Fibroblast of skin of left quadriceps (primary cell): ENCODE data around the gene CLCNKB.
"Not testable (repeated sequence)": the region's sequence is repeated elsewhere in the genome, so short reads cannot be mapped to it uniquely, and the experiment has no call there.

ENCODE experiments used
- DNase-seq, 2 experiments: peaks; one replicate each; pipeline ENCODE4 v3.0.0-alpha.2; 2013; ENCODE audit warnings: low read depth in 2 of 2

The CLCNKB gene

DNA sequence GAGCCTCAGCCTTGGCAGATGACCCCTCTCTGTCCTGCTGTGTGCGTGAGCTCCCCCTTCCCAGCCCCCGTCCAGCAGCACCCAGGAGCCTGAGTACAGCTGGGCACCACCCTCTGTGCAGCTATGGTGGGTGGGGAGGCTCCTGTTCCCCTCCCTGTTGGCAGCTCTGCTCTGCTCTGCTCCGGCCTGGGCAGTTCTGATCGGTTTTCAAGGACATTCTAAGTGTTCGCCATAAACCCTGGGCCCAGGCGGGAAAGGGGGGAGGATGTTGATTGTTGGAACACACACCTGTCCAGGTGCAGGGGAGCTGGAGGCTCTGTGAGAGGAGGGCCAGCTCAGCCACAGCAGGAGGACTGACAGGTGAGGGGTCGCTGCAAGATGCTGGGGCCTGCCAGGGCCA lies at the start of gene CLCNKB:
Gene CLCNKB (plus strand): TSS at position 262 of the 400 bp plus-strand sequence. CDS start 711 bp downstream, outside the sequence.
- no peak for DNase-seq

DNA sequence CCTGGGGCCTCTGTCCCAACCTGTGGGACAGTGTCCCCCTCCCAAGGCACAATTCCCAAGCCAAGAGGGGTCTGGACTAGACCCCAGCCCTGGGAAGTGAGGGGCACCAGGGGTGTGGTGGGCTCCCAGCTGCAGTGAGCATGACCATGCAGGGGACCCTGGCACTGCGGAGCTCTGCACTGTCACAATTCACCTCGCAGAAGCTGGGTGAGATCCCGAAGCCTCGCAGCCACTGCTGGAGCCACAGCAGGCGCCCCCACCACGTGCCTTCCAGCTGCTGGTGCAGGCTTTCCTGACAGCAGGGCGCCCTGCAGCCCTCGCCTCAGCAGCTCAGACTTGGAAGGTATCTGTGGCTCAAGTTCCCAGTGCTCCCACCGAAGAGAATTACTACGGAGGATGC lies 49.5 kb upstream of the CLCNKB start:
- no peak for DNase-seq

DNA sequence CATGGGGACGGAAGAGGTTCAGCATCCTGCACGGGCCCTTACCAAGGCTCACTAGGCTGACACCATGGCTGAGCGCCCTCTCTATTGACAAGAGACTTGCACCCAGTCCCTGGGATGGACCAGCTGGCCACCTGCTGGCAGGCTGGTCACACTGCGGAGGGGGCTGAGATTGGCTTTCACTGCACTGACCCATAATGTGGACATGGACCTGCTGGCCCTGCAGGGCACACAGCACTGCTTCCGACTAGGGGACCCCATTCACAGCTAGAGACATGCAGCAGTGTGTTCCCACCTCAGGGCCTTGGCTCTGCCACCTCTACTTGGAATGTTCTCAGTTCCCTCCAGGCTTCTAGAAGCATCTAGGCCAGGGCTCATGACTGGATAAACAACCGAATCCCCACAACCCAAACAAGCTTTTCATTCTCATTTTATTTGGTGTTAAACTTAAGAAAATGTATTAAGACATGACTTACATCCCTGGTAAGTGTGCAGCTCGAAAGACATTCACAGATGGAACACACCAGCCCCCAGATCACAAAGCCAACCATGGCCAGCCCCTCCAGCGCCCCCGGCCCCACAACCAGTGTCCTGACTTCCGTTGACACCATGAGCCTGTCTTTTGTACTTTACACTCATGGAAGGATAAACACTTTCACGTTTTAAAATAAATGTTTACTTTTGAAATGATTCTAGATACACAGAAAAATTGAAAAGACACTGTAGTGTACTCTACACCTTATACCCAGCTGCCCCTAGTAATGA lies 48.8 kb upstream of the CLCNKB start:
- no peak for DNase-seq

DNA sequence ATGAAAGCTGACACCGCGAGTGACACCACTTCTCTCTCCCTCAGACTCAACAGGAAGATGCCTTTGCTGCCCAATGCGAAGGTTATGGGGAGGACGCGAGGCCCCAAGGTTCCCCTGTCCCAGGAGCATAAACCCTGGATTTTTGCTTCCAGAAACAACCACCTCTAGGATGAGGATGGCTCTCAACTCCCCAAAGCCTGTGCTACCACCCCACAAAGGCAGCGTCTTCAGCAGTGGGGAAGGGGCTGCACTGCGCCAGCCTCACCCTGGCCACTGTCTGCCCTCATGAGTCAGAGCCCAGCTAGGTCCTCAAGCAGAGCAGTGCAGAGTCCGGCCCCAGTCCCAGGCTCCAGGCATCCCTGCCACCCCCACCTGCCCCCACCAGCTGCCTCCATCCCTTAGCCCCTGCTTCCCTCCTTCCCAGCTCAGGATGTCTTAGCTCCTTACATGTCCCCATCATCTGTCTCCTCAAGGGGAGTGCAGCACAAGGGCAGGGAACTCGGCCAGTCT lies 46.5 kb upstream of the CLCNKB start:
- no peak for DNase-seq

DNA sequence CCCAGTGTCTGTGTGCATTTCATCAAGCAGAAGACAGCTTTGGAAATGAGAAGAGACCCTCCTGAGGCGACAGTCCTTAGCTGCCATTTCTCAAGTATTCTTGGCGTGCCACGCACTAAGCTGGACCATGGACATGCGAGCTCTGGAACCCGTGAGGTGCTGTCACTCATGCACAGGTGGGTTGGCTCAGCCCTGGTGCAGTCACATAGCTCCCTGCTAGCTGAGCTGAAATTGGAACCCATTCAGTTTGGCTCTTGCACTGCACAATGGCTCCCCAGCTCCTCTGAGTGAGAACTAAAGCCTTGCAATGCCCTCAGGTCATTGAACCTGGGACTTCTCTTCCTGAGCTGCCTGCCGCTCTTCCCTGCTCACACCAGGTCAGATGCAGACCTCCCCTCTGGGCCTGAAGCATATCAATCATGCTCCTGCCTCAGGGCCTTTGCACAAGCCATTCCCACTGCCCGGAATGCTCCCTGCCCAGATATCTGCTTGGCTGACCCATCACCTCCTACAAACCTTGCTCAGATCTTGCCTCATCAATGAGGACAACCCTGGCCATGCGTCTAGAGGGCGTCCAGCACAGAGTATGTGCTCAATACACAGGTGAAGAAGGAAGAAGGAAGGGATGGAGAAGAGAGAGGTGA lies 45.8 kb upstream of the CLCNKB start:
- no peak for DNase-seq

DNA sequence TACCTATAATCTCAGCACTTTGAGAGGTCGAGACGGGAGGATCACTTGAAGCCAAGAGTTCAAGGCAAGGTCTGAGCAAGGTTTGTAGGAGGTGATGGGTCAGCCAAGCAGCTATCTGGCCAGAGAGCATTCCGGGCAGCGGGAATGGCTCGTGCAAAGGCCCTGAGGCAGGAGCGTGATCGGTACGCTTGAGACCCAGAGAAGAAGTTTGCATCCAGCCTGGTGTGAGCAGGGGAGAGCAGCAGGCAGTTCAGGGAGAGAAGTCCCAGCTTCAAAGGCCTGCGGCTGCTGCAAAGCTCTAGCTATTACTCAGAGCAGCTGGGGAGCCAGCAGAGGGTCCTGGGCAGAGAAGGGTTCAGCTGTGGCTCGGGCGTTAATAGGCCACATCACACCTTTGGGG lies 44.7 kb upstream of the CLCNKB start:
- no peak for DNase-seq

DNA sequence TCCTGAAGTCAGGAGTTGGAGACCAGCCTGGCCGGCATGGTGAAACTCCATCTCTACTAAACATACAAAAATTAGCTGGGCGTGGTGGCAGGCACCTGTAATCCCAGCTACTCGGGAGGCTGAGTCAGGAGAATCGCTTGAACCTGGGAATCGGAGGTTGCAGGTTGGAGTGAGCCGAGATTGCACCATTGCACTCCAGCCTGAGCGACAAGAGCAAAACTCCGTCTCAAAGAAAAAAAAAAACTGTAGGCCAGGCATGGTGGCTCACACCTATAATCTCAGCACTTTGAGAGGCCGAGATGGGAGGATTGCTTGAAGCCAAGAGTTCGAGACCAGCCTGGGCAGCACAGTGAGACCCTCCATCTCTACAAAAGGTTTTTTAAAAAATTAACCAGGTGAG lies 42.3 kb upstream of the CLCNKB start:
- DNase-seq: not testable (repeated sequence)

DNA sequence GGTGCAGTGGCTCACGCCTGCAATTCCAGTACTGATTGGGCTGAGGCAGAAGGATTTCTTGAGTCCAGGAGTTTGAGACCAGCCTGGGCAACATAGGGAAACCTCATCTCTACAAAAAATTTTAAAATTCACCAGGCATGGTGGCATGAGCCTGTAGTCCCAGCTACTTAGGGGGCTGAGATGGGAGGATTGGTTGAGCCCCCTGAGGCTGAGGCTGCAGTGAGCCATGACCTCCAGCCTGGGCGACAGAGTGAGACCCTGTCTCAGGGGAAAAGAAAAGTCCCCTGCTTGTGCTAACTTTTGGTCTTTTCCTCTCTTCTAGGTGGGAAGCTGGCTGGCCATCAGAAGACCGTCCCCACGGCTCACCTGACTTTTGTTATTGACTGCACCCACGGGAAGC lies 38.0 kb upstream of the CLCNKB start:
- DNase-seq: no peak

DNA sequence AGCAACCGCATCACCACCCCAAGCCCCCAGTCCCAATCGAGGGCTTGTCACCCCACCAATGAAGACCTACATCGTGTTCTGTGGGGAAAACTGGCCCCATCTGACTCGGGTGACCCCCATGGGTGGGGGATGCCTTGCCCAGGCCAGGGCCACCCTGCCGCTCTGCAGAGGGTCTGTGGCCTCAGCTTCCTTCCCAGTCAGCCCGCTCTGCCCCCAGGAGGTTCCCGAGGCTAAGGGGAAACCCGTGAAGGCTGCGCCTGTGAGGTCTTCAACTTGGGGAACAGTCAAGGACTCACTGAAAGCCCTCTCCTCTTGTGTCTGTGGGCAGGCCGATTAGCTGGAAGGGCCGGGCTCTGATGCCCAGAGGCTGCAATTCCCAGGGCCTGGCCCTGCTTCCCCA lies 37.6 kb upstream of the CLCNKB start:
- no peak for DNase-seq

DNA sequence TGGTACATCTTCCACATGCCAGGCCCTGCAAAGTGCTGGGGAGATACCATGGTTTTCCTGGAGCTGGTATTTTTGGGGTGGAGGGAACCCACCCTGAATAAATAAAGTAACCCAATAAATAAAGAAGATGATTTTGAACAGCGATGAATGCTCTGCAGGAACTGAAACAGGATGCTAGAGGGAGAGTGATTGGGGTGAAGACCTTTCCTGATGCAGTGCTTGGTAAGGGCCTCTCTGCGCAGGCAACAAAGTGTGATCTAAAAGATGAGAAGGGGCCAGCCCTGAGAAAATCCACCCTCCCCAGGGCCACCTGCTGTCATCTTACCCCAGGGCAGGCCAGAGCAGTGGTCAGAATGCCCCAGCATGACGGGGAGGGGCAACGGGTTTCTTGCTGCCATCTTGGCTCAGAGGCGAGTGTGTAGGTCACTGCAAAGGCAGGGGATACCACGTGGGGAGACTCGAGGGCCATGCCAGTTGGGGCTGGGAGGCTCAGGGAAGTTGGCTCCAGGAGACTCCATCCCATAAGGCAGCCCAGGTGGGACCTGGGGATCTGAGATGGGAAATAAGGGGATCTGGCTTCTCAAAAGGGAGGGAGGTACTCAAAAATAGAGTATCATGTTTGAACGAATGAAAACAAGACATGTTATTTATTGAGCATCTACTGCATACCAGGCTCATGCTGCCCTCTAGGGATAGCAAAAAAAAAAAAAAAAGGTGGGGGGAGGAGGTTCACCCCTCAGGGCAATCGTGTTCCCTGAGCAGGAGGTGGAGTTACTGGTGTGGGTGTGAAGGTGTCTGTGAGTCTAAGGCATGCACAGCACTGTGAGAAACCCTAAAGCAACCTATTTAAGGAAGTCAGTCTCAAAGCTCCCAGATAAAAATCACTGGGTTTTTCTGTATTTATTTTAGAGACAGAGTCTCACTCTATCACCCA lies 36.8 kb upstream of the CLCNKB start:
- DNase-seq: no peak

DNA sequence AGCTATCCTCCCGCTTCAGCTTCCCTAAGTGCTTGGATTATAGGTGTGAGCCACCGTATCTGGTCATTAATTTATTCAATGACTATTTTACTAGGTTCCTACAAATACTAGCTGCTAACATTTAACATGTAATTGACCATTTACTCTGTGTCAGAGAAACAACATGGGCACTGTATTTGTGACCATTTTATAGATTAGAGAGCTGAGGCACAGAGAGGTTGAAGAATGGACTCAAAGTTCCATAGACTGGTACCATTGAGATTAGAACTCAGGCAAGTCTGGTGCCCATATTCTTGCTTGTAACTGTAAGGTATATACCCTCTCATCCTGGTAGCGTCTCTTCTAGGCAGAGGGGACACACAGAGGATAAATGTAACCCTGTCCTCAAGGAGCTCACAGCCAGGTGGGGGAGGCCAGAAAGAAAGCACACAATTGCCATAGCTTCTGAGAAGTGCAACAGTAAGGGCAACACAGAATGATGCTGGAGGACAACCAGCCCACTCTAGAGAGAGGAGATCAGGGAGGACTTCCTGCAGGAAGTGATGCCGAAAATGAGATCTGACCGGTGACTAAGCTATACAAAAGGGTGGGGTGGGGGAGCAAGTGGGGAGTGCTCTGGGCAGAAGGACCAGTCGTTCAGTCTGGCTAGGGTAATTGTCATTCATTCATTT lies 35.8 kb upstream of the CLCNKB start:
- DNase-seq: no peak

DNA sequence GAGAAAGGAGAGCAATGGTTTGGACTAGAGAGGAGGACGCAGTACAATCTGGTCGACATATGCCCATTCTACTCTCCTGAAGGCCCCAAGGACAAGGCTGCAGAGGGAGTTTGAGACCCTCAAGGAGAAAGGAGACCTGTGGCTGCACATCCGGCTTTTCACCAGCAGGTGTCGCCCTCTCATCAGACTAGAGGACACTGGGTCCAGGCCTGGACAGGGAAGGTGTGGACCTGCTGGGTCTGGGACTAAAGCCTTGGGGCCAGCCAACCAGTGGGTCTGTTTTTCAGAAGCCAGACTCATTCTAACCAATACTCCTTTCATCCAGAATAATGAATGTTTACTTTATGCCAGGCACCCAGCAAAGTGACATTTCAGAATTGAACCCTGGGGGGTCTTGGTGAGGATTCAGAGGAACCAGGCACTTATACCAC lies 34.5 kb upstream of the CLCNKB start:
- DNase-seq: peak in 1 of 2 experiments; percentile 38

DNA sequence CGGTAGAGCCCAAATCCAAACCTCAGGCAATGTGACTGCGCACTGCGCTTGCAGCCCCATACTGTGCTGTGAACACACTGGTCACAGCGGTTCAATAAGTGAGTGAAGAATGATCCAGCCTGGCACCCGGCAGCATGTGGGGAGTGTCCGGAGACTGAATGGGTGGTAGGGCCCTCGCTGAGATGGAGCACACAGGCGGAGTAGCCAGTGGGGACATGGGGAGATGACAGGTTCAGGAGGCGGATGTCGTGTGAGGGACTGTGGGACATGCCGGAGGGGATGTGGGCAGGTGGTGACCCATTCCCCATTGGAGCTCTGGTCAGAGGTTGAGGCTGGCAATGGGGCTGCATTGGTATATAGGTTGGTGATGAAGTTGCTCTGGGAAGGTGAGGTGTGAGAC lies 33.9 kb upstream of the CLCNKB start:
- DNase-seq: no peak

DNA sequence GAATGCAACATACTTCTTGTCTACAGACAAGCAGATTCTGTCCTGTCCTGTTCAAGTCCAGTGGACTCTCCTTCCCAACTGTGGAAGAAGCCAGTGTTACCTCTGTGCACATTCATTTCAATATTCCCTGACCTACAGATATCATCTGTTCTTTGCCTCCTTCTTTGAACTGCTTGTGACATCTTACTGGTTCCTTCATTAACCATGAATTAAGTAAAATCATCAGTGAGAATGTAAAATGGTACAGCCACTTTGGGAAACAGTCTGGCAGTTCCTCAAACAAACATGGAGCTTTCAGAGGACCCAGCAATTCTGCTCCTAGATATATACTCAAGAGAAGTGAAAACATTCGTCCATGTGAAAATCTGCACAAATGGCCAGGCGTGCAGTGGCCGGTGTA lies 32.7 kb upstream of the CLCNKB start:
- no peak for DNase-seq

DNA sequence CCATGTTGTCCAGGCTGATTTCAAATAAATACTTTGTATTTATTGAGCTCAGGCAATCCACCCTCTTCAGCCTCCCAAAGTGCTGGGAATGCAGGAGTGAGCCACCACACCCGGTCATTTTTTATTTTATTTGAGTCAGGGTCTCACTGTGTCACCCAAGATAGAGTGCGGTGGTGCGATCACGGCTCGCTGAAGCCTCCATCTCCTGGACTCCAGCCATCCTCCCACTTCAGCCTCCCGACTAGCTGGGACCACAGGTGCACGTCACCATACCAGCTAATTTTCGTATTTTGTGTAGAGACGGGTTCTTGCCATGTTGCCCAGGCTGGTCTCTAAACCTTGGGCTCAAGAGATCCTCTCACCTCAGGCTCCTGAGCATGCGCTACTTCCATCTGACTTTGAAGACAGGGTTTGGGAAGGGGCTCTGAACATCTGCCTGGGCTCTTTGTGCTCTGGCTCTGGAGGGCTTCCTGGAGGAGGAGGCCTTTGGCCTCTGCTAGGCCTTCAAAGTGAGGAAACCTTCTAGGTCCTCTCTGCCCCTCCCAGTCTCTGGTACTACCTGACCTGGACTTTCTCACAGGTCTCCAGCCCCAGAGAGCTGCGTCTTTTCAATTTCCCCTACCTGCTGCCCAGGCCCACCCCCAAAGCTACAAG lies 31.5 kb upstream of the CLCNKB start:
- no peak for DNase-seq

DNA sequence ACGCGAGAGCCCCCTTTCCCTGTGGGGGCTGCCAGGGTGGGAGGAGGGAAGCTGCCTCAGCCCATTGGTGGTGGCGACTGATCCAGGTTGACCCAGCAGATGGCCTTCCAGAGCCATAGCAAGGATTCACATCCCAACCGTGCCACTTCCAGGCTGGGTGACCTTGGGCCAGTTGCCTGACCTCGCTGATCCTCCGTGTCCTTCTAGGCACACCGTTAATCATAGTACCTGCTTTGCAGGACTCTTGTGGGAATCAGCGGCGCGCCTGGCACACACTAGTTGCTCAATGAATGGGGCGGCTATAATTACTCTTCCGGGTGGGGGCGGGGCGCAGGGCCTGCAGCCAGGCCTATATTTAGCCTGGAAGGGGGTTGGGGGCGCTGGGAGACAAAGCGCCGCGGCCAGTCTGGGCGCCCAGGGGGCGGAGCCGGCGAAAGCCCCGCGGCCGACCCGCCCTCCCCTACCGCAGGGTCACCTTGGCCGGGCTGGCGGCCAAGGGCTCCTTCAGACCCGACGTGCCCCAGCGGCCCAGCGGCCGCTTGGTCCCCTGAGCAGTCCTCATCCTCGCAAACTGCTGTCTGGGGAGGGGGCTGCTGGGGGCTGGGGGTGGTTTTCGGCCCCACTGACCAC lies 30.9 kb upstream of the CLCNKB start:
- DNase-seq: peak; percentile 46 to 49

DNA sequence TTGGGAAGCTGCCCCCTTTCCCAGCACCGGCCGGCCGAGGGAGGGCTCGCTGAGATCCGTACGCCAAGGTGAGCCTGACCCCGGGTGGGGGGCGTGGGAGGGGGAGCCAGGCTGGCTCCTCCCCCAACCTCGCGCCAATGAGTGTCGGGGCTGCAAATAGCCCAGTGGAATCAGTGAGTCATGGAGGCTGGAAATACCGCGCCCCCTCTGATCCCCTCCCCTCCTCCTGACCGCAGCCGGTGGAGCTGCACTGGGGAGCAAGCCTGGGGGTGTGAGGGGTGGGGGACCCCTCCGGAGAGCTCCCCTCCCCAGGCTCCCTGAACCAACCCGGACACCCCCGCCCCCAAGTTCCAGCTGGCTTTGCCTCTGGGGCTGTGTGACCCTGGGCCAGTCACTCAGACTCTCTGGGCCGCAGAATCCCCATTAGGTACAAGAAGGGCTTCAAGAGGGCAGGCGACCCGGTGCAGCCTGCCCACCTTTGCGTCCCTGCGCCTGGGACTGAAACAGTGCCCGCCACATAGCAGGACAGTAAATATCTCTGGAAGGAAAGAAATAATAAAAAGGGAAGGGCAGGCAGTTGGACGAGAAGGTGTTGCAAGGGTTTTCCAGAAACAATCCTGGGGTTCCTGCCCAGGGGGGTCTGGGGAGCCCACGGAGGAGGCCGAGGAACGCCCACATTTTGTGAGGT lies 30.2 kb upstream of the CLCNKB start:
- DNase-seq: peak; percentile 45 to 54

DNA sequence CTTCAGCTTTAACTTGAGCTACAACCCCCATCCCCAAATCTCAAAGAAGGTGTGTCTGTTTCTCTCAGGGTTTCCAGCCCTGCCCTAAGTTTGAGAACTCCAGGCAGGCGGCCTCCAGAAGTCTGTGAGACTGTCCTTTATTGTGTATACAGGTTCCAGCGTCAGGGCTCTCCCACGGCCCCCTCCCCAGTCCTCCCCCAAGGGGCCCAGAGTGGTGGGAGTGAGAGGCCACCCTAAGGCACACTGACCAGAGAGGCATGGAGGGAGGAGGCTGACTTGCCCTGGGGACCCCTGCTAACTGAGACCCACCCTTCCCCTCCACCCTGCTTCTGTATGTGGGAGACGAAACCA lies 29.7 kb upstream of the CLCNKB start:
- no peak for DNase-seq

DNA sequence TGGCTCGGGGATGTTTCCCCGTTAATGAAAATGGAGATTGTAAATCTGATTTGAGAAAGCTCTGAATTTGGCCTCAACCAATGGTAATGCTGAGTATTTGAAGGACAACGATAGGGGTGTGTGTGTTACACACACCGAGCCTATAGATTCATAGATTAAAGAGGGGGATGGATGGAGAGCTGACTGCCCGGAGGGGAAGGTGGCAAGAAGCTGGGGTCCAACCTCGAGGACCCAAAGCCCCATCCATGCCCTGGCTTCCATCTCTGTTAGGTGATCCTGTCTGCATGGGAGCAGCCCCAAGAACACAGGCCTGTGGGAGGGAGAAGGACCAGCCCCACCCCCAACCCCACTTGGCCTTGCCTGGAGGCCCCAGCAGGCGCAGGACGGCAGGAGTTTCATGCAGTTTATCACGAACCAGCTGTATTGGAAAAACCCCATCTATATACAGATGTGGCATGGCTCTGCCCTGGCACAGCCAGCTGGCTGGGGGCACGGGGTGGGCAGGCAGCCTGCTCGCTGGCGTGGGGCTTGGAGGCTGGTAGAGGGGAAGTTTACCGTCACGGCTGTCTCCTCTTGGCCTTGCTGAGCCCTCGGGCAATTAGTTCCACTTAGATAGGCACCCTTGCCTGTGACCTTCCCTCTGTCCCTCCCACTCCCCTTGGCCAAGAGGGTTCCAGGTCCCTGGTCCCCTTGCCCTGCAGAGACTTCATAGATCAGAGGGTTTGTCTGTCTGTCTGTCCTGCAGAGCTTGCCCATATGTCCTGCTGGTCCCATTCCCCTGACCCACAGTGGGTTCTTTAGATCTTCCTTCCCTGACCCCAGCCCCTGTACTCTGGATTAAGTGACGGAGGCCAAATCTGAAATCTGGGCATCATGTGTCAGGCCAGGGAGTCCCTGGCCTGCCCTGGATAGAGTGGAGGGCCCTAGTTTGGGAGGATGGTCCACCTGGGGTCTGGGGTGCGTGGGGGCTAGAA lies 28.8 kb upstream of the CLCNKB start:
- DNase-seq: no peak
